GM18508 (cell line): ENCODE results near the gene KDELR3.
"Not testable (repeated sequence)": the region's sequence is repeated elsewhere in the genome, so short reads cannot be mapped to it uniquely, and the experiment has no call there.

Experiments used
- ATAC-seq: cut with Tn5 transposase; IDR thresholded peaks from one replicate; pipeline ENCODE4 v1.9.1; 2021; ENCODE audit warnings: moderate number of reproducible peaks; ENCODE audit not compliant: insufficient read depth, unreplicated experiment

Gene KDELR3

DNA sequence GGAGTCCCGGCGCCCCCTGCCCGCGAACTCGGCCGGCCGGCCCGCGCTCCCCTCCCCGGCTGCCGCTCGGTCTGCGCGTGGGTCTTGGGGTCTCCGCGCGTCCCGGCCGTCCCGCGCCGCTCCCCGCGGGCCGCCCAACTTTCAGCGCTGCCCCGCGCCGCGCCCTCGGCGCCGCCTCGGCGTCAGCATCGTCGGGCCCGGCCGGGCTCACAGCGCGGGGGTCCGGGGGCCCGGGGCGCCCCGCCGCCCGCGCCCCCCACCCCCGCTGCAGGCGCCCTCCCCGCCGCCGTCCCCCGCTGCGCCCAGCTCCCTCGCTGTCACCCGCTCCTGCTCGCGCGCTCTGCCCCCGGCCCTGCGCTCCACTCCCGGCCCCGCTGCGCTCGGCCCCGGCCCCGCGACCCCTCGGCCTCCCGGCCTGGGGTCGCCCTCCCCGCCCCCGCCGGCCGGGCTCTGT, 12.8 kb upstream of the KDELR3 start, which contains the start of gene KCNJ4:
Gene KCNJ4 (minus strand): TSS at position 124 of the 454 bp plus-strand sequence. CDS start 27,067 bp downstream, outside the sequence.
- ATAC-seq = no peak

GRCh38 chr22:38455530-38456271, 12.2 kb upstream of the KDELR3 start:
- ATAC-seq = no peak

DNA sequence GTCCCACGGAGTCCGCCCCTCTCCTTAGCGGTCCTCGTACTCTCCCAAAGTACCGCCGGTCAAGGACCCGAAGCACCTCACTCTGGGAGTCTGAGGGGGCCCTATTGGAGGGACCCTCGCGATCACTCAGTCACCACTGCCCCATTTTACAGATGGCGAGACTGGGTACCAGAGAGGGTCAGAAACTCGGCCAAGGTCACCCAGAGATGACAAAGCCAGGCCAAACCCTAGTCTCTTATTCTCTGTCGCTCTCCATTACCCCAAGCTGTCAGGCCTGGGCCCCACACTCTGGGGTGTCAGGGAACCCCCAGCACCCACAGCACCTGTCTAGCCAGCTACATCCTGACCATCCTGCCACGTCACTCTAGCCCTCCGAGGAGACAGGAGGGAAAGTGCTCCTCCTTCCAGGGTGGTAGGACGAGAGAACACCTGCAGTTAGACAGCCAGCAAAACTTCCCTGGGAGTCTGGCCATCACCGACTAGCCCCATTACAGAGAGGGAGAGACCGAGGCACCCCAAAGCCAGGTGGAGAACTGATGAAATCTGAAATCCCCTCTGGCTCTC, 11.5 kb upstream of the KDELR3 start:
- no peak for ATAC-seq

DNA sequence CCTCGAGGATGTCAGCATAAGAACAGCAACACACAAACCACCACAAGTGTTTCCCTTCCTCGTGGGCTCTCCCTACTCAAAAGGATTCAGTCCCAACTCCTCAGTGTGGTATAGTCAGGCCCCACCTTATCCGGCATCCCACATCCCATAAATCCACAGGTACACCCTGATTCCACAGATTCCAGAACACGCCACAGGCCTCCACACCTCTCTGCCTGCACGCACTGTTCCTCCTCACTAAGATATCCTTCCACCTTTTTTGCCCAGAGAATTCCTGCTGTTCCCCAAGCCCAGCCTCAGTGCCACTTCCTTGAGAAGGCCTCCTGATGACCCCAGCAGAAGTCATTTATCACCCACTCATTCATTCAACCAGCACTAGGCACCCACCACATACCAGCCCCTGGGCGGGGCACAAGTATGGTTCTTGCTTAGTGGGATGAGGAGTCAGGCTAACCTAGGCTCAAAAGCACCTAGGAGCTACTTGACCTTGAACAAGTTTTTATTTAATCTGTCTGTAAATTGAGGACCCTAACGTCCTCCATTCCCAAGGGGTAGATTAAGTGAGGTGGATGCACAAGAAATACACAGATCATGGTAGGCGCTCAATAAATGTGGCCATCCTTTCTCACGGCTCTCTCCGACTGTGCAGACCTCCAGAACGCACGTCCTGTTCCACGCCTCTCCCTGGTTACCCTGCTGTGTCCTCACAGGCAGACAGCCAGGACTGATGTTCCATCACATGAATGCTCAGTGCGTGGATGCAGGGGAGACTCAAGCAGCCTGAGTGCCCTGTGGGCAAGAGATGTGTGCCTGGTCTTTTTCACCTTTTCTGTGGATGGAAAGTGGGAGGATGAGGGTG, 10.8 kb upstream of the KDELR3 start:
- no peak for ATAC-seq

GRCh38 chr22:38460426-38460840, 7.5 kb upstream of the KDELR3 start:
- no peak for ATAC-seq

DNA sequence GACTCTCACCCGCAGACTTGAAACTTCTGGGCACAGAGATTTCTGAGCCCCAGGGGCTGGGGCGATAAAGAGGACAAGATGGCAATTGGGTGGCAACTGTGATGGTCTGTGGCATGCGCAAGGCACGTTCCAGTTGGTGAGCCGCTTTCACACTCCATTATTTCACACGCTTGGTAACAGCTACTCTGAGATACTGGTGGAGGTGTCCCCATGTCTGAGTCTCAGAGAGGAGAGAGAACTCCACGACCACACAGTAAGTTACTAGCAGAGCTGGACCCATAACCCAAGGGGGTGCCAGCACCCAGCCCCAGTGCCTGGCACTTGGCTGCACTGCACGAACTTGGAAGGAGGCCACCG, 6.9 kb upstream of the KDELR3 start:
- ATAC-seq = no peak

GRCh38 chr22:38461414-38462081, 6.3 kb upstream of the KDELR3 start:
- ATAC-seq = no peak

DNA sequence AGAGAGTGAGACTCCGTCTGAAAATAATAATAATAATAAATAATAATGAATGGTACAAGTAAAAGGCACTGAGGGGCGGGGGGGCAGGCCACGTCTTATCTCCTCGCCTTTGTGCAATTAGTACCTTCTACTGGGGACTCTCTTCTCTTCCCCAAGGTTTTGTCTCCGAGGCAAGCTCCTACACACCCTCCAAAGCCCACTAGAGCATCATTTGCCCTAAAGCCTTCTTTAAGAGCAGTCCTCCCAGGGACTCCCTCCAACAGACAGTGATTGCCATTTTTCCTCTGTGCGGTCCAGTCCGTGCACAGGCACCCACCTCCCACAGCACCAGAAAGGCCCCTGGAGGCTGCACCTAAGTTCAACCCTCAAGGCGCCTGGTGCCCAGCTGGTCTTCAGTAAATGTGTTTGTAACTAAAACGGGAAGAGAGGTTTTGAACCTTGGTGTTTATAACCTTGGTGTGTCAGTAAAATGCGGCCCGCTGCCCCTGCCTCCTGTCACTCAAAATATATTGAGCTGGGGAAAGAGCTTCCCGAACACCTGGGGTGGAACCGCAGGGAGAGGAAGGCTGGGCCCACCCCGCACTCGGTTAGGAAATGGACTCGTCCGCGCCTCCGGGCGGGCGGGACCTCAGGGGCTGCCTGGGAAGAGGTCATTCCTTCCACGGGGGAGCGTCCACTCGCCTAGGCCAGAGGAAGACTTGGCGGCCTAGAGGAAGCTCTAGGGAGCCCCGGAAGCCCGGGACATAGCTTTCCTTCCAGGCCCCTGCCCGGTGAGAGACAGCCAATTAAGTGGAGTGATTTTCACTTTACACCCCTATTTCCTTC, 4.7 kb upstream of the KDELR3 start:
- no peak for ATAC-seq

GRCh38 chr22:38464992-38465672, 2.8 kb upstream of the KDELR3 start:
- no peak for ATAC-seq

DNA sequence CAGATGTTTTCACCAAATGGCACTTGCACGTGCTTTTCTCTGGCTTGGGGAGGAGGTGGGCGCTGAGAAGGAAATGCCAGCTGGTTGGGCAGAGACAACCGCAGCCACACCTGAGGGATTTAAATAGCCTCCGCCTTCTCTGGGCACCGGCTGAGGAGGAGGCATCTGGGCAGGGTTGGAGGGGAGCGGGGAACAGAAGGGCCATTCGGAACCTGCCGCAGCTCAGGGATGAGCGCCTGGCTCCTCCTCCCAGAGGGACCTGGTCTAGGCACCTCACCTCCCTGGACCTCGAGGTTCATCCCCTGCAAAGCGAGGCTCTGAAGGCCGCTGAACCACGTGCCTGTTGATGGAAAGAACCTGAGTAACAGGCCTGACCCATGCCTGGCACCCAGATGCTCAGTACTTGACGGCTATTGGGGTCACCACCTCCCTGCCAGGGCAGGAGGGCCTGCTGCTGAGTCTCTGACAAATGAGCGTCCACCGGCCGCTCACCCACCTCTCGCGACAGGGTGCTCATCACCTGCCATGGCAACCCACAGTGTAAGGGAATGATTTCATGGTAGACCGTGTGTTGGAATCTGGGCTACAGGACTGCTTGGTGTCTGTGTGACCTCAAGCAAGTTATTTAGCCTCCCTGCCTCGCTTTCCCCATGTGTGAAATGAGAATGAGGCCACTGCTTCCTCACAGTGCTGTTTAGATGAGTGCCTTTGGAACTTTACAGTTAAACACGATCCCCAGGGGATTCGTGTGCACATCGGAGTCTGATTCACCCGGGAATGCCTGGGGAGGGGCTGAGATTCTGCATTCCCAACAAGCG, 2.0 kb upstream of the KDELR3 start:
- no peak for ATAC-seq

GRCh38 chr22:38467438-38467903, 425 bp upstream of the KDELR3 start:
- ATAC-seq = no peak

DNA sequence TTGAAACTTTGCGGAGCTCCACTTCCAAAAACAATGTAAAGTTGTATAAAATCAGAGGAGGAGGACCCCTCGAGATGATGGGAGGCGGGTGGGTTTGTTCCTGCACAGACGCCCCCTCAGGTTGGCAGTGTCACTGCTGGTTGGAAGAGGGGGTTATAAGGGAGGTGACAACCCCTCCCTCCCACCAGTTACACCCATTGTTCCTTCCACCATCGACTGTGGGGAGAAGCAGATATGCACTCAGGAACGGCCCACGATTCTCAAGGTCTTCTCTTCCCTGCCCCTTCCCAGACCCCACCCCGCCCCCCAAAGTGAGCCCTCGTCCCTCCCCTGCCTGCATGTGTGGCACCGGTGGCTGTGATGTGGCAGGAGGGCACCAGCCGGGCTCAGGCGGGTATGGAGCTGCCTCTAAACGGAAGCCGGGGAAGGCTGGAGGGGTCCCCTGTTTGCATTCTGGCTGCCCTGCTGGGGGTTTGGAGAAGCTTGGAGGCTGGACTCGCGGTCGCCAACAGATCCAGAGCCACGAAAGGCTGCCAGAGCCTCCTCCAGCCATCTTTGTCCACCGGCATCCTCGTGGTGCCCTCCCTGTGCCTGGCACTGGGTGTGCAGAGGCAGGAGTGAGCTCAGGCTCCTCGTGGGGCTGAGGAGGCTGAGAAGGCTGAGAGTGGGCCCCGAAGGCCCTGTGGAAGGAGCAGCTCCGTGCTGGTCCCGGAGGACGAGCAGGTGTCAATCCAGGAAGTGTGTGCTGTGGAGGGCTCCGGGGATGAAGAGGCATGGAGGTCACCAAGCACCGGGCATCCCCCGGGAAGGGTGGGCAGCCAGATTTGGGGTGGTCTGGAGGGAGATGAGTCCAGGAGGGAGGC, 778 bp downstream of the KDELR3 start:
- ATAC-seq = no peak

- ATAC-seq = no peak
Observed at GRCh38 chr22:38469306-38469781, 1.4 kb downstream of the KDELR3 start.

DNA sequence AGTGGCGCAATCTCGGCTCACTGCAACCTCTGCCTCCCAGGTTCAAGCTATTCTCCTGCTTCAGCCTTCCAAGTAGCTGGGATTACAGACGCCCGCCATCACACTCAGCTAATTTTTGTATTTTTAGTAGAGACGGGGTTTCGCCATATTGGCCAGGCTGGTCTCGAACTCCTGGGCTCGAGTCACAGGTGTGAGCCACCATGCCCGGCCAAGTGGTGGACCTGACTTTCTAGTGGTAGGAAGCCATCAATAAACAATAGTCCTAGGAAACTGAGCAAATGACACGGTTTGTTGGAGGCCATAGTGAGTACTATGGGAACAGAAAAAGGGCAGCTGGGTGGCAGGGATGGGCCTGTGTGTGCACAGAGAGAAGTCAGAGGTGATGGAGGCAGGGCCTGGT, 2.3 kb downstream of the KDELR3 start:
- not testable (repeated sequence) for ATAC-seq

DNA sequence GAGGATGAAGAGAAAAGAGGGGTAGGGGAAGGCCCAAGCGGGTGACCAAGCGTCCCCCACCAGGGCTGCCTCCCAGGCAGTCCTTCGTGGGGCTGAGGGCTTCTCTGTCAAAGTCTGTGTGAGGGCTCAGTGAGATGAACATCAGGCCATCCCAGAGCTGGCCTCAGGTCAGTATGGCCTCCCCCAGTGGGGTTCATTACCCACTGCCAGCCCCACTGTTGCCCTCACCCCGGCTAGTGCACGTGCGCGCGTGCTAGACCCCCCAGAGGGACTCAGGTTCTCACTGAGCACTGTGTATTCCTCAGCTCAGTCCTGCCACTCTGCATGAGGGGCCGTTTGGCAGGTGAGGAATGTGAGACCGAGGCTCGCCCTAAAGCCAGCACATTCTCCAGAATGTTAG, 3.3 kb downstream of the KDELR3 start:
- ATAC-seq = no peak

DNA sequence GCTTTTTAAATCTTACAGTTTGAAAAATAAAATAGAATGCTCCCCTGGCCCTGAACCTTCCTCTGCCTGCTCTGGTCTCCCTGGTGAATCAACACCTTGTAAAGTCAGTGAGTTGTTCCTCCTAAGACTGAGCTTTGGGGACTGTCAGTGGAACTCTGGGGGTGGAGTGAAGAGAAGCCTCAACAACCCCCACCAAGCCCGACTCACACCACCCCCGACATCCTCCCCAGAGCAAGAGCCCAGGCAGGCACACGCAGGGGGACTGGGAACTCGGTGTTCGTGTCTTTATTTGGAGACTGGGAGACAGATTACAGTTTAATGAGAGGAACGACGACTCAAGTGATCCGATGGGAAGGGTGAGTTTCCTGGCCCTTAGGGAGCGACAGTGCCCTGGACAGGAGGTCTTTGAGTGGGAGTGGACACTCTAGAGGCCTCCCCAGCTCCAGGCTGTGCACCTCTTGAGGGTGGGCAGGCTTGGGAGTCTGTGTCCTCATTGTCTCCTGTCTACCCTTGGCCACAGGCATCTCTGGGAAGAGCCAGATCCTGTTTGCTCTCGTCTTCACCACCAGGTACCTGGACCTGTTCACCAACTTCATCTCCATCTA, 6.2 kb downstream of the KDELR3 start:
- ATAC-seq = no peak

DNA sequence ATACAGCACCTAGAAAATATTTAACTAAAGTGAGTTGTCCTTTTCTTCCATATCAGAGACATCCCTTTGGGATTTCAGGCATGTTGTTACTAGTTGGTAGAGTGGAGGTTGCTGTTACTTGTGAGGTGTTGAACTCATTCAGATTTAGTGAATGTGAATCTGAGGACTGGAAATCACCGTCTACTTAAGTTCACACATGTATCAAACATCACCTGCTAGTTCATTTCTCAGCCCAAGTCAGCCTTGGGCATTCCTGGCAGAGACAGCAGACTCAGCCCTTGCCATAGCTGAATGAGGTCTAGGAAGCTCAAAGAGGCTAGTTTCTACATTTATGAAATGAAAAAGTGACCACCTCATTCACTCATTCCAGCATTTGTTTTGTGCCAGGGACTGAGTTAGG, 9.7 kb downstream of the KDELR3 start:
- no peak for ATAC-seq
